C4-2B (cell line): ENCODE data around the gene BST2.

Experiments
- CTCF ChIP-seq: fragments of 450-650 bp; conservative IDR thresholded peaks from 2 replicates; pipeline ENCODE4 v1.5.1; 2017; ENCODE audit warnings: mild to moderate bottlenecking
- ZFX ChIP-seq: fragments of 450-650 bp; IDR thresholded peaks from 2 replicates; pipeline ENCODE4 v1.6.1; 2017

DNA sequence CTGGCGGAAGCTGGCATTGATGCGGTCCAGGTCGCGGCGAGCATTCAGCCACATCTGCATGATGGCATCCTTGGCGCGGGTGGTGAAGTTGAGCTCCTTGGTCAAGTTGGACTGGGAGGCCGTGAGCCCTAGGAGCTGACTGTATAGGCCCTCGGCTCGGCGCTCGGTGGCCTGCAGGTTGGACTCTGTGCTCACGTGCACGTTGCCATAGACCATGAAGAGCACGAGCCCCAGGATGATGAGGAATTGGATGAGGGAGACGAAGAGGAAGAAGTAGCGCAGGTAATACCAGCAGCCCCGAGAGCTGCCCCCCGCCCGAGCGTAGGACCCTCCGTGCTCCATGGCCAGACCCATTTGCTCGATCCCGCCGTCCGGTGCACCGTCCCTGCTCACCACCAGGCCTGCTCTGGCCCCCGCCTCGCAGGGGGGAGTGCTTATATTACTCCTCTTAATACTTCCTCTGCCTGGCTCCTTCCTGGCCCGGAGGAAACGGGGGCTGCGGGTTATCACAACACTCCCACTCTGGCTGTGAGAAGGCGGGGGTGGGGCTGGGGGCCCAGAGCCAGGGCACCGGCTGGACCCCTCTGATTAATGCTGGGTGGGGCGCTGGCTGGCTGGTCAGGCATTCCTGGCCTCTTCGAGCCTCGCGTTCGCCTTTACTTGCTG lies 28.4 kb downstream of the BST2 start, which contains the start of gene PLVAP:
- TF ChIP-seq CTCF (no peak), ZFX (no peak)
